Transverse colon (tissue), 3 donors: ENCODE results near the gene SLC22A14.

ENCODE experiments used
- POLR2A ChIP-seq: fragments of 450-650 bp; IDR thresholded peaks from one replicate; pipeline ENCODE4 v1.6.1; 2016; ENCODE audit warnings: antibody characterized with exemption, mild to moderate bottlenecking, moderate library complexity
- POLR2AphosphoS5 ChIP-seq, 3 donors: sonication (generic); formaldehyde crosslinking; IDR thresholded peaks; one replicate each; pipeline ENCODE4 v1.6.1; 2016; ENCODE audit warnings: antibody characterized with exemption in 3 of 3

GRCh38 chr3:38332201-38332600, 50.1 kb downstream of the SLC22A14 start:
- TF ChIP-seq POLR2A (no peak), POLR2AphosphoS5 (IDR thresholded peaks at IDR 0.05) (no peak)
